K562 (cell line): Measurements from ENCODE around the gene PSORS1C2. TPM values are rescaled to one million over a fixed set of nuclear protein-coding genes. Genes with fewer than 3 reads are reported as not detected.

Experiments used
- ATAC-seq: fragments of 200-7000 bp; cut with Tn5 transposase; 3 replicates; pipeline ENCODE4 v1.9.1; 2020; ENCODE audit warnings: moderate library complexity
- BruUV-seq: library from RNA; stranded (reverse); fragments of 400-500 nt; replicated peaks from 2 replicates; lab custom pipeline; 2021; lab: Mats Ljungman, UMichigan
- CTCF ChIA-PET: fragments of 300-600 bp; formaldehyde crosslinking; extraction: SDS; loops from one replicate; lab custom pipeline; 2021; ENCODE audit warnings: low intra/inter-chr PET ratio; lab: Yijun Ruan, JAX
- POLR2A ChIA-PET: fragments of 300-600, 350-650 bp; sonication (Branson Sonifier 250); formaldehyde crosslinking; extraction: SDS; loops from one replicate; lab custom pipeline; 2021; ENCODE audit warnings: antibody characterized with exemption, inconsistent platforms; lab: Yijun Ruan, JAX
- DNase-seq, 4 experiments: peaks; one replicate each; pipeline versions ENCODE4 v3.0.0 to v3.0.0-alpha.2; 2011 to 2018; ENCODE audit warnings: low spot score in 3 of 4, mixed read lengths in 3 of 4; ENCODE audit errors: extremely low read depth in 1 of 4
- FAIRE-seq: peaks from 2 replicates; lab custom pipeline; 2011; peaks lifted over from hg19 to GRCh38; lab: Jason Lieb, UNC
- H2AFZ ChIP-seq: 2 replicates; pipeline ENCODE4 v1.6.0; 2011; ENCODE audit warnings: low read depth, low read length, control low read depth, inconsistent platforms
- H3K27ac ChIP-seq: fragments of 200-600 bp; 3 replicates; pipeline ENCODE4 v1.8.0; 2011; ENCODE audit warnings: low read depth, mild to moderate bottlenecking, control low read depth, inconsistent platforms, low read length, moderate library complexity, mixed read lengths; ENCODE audit errors: extremely low read depth
- H3K27me3 ChIP-seq, 2 experiments: fragments of 300-600 bp in 1 of 2; 2 replicates in 1 of 2; 3 replicates in 1 of 2; pipeline versions ENCODE4 v1.6.0 to v1.8.0; 2011; ENCODE audit warnings: inconsistent platforms in 2 of 2, low read length in 2 of 2, mild to moderate bottlenecking in 1 of 2, mixed read lengths in 1 of 2, moderate library complexity in 1 of 2; ENCODE audit not compliant: control insufficient read depth in 2 of 2, insufficient read depth in 2 of 2
- H3K36me3 ChIP-seq: fragments of 300-600 bp; 3 replicates; pipeline ENCODE4 v1.8.0; 2011; ENCODE audit warnings: mild to moderate bottlenecking, low read length, inconsistent platforms; ENCODE audit not compliant: control insufficient read depth, insufficient read depth
- H3K4me1 ChIP-seq, 2 experiments: fragments of 200-600 bp in 1 of 2; replicated peaks in 1 of 2; 2 replicates in 1 of 2; 3 replicates in 1 of 2; pipeline versions ENCODE4 v1.5.1 to v1.8.0; 2011; ENCODE audit warnings: inconsistent platforms in 2 of 2, low read length in 2 of 2, mild to moderate bottlenecking in 1 of 2, mixed read lengths in 1 of 2, moderate library complexity in 1 of 2; ENCODE audit not compliant: control insufficient read depth in 2 of 2, insufficient read depth in 2 of 2
- H3K4me2 ChIP-seq: 2 replicates; pipeline ENCODE4 v1.6.1; 2011; ENCODE audit warnings: low read length, control low read depth, inconsistent platforms, mixed read lengths; ENCODE audit not compliant: insufficient read depth
- H3K4me3 ChIP-seq: fragments of 200-600 bp; sonication (generic), shearing (Covaris generic); 2 replicates; pipeline ENCODE4 v1.5.1; 2016; ENCODE audit warnings: control low read depth, inconsistent platforms
- H3K79me2 ChIP-seq: fragments of 200-600 bp; 3 replicates; pipeline ENCODE4 v1.8.0; 2011; ENCODE audit warnings: low read length, inconsistent platforms; ENCODE audit not compliant: control insufficient read depth, insufficient read depth
- H3K9ac ChIP-seq, 2 experiments: 2 replicates each; pipeline versions ENCODE4 v1.6.0 to v1.6.1; 2011; ENCODE audit warnings: low read depth in 2 of 2, low read length in 2 of 2, control low read depth in 1 of 2, inconsistent platforms in 1 of 2, mild to moderate bottlenecking in 1 of 2, mixed read lengths in 1 of 2; ENCODE audit not compliant: insufficient read depth in 1 of 2
- H3K9me1 ChIP-seq: one replicate; pipeline ENCODE4 v1.6.0; 2011; ENCODE audit warnings: inconsistent platforms, mild to moderate bottlenecking, low read length, moderate library complexity; ENCODE audit not compliant: control insufficient read depth, insufficient read depth
- H3K9me3 ChIP-seq: replicated peaks from 2 replicates; pipeline ENCODE4 v1.5.1; 2011; ENCODE audit warnings: low read depth, low read length, inconsistent platforms; ENCODE audit not compliant: control insufficient read depth, insufficient read depth
- H4K20me1 ChIP-seq: replicated peaks from 2 replicates; pipeline ENCODE4 v1.6.1; 2011; ENCODE audit warnings: low read length, inconsistent platforms, mixed read lengths; ENCODE audit not compliant: control insufficient read depth, insufficient read depth
- GTF2A2 ChIP-seq: IDR thresholded peaks from 2 replicates; pipeline ENCODE4 v1.6.1; 2016; ENCODE audit warnings: mild to moderate bottlenecking, missing genetic modification characterization, missing compliant biosample characterization
- HBP1 ChIP-seq: fragments of 450-650 bp; formaldehyde crosslinking; IDR thresholded peaks from 2 replicates; pipeline ENCODE4 v1.4.0; 2022; ENCODE audit warnings: missing genetic modification characterization
- MEIS2 ChIP-seq: fragments of 450-650 bp; IDR thresholded peaks from 2 replicates; pipeline ENCODE4 v1.6.1; 2014; ENCODE audit warnings: mild to moderate bottlenecking; ENCODE audit not compliant: partially characterized antibody
- NCOA2 ChIP-seq, 2 experiments: fragments of 450-650 bp; IDR thresholded peaks; 2 replicates each; pipeline ENCODE4 v1.6.1; 2018; ENCODE audit warnings: mild to moderate bottlenecking in 2 of 2, moderate library complexity in 1 of 2; ENCODE audit not compliant: partially characterized antibody in 2 of 2
- PTBP1 ChIP-seq: fragments of 200-400 bp; formaldehyde crosslinking; IDR thresholded peaks from 2 replicates; pipeline ENCODE4 v1.6.1; 2017; ENCODE audit warnings: low read depth, low read length
- RCOR1 ChIP-seq, 2 experiments: IDR thresholded peaks; 2 replicates each; pipeline ENCODE4 v1.6.1; 2012; ENCODE audit warnings: low read depth in 2 of 2, low read length in 2 of 2, borderline replicate concordance in 1 of 2, improper control_type of control experiment in 1 of 2
- SMAD3 ChIP-seq: fragments of 450-650 bp; formaldehyde crosslinking; conservative IDR thresholded peaks from 2 replicates; pipeline ENCODE4 v1.4.0; 2020; ENCODE audit warnings: mild to moderate bottlenecking
- SRSF1 ChIP-seq: fragments of 200-400 bp; formaldehyde crosslinking; IDR thresholded peaks from 2 replicates; pipeline ENCODE4 v1.6.1; 2017; ENCODE audit warnings: mild to moderate bottlenecking, low read depth, low read length, moderate library complexity
- ZC3H4 ChIP-seq: sonication (generic); formaldehyde crosslinking; IDR thresholded peaks from 2 replicates; pipeline ENCODE4 v1.9.0; 2021; ENCODE audit warnings: missing genetic modification reagents, borderline replicate concordance
- ZNF175 ChIP-seq: fragments of 200-800 bp; sonication (Bioruptor generic); IDR thresholded peaks from 2 replicates; pipeline ENCODE4 v1.6.1; 2016; ENCODE audit warnings: low read depth, mild to moderate bottlenecking, missing genetic modification characterization, missing compliant biosample characterization
- ZNF232 ChIP-seq: sonication (generic); formaldehyde crosslinking; IDR thresholded peaks from 2 replicates; pipeline ENCODE4 v1.8.0; 2022; ENCODE audit warnings: mild to moderate bottlenecking, missing genetic modification reagents
- ZNF507 ChIP-seq: conservative IDR thresholded peaks from 2 replicates; pipeline ENCODE4 v1.6.1; 2017; ENCODE audit warnings: missing genetic modification characterization, missing compliant biosample characterization
- WGBS: fragments of 100-300 bp; shearing (Covaris generic); methylation state at CpG from one replicate; pipeline ENCODE4 v1.1.6; 2016; ENCODE audit warnings: low coverage, mixed read lengths; ENCODE audit not compliant: insufficient coverage; ENCODE audit errors: missing lambda C conversion rate; 5-methylcytosine and 5-hydroxymethylcytosine counted together
- in situ Hi-C: fragments of 300-500 bp; cut with MboI; formaldehyde crosslinking; loops from 4 replicates; pipeline ENCODE4 v1.15.0; 2018; ENCODE audit warnings: inconsistent platforms, mixed read lengths
- intact Hi-C: fragments of 100-400 bp; cut with micrococcal nuclease; formaldehyde crosslinking; loops from 2 replicates; pipeline ENCODE4 v1.14.2; 2022
- polyA plus RNA-seq, 8 experiments: library from polyadenylated mRNA; depleted of rRNA in 4 of 8; stranded (reverse) in 5 of 8; unstranded in 3 of 8; fragments of >200 nt; fragmentation: Nextera tagmentation in 2 of 8; fragmentation: Illumina TruSeq in 1 of 8; extraction: Ambion mirVana in 2 of 8; extraction: Trizol in 1 of 8; gene quantifications; 2 replicates each; pipeline versions ENCODE4 v1.2.1 to v1.2.3, GENCODE V29; 2011 to 2014; ENCODE audit warnings: inconsistent platforms in 1 of 8, missing spikeins in 1 of 8
- total RNA-seq, 7 experiments: library from RNA; depleted of rRNA in 6 of 7; stranded (reverse); fragments of >200 nt in 6 of 7; fragmentation: Illumina TruSeq in 2 of 7; extraction: Trizol in 2 of 7; gene quantifications; 2 replicates each; pipeline versions ENCODE4 v1.2.1 to v1.2.3, GENCODE V29; 2011 to 2021; ENCODE audit warnings: low replicate concordance in 1 of 7
- TF ChIP-seq, protein P1 (sequence below): sonication (generic); formaldehyde crosslinking; IDR thresholded peaks from 2 replicates; pipeline ENCODE4 v1.8.0; 2022; ENCODE audit warnings: missing genetic modification reagents, mild to moderate bottlenecking, borderline replicate concordance

PSORS1C2 gene
- total and polyA plus RNA-seq, 9 of the 15 experiments (the other 6 are each of a cell fraction or from before 2014, with no cell fraction given) = not detected

DNA sequence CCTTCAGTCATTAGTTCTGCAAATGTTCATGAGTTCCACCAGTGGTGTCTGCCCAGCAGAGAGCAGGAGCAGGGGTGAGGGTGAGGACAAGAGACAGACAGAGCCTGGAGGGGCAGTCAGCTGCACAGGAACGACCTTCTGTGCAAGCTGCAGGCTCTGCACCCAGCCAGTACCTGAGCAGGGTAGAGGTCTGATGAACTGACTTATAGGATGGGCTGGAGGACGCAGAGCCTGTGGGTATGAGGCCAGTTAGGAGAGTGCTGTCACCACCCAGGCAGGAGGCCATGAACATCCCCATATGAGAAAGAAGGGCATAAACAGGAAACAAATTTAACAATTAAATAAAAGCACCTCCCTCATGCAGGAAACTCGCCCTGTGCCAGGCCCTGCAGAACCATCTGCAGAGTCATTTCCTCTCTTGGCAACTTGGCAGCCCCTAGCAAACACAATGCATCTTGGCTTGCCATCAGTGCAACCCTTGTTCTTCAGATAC lies 44.4 kb downstream of the PSORS1C2 start:
- in situ Hi-C loops = no loop called here
- FAIRE-seq = no peak
- WGBS = 3% methylated on average over 3 of the region's 3 CpGs

GRCh38 chr6:31092769-31093505 lies 45.9 kb downstream of the PSORS1C2 start:
- intact Hi-C loops = no loop called here
- H3K4me2 ChIP-seq = no peak overlapping the region
- no peaks in the 10 kb centered on the region for H4K20me1 ChIP-seq
- H3K36me3 ChIP-seq = no peaks in the 10 kb centered on the region
- no peaks in the 10 kb centered on the region for H3K79me2 ChIP-seq
- H3K27ac ChIP-seq = no peak overlapping the region
- FAIRE-seq = no peak
- ChIA-PET POLR2A (interaction anchor here (0.8 to 1.5 kb wide), 4 partner anchors 11 to 433 kb away, joined by 3 to 5 read pairs (median 4); partner anchors contain the start of gene PSORS1C1), CTCF (no interaction called here)
- peak; percentile 72 for ATAC-seq
- H3K9me1 ChIP-seq = no peaks in the 10 kb centered on the region
- in situ Hi-C loops = no loop called here
- peak in 2 of 4 experiments; percentile 38 to 45 for DNase-seq
- peaks cover 0 to 2% of the 10 kb centered on the region in 2 experiments; a peak in 2 of 5 replicates for H3K4me1 ChIP-seq
- peaks cover 0 to 16% of the 10 kb centered on the region in 2 experiments; a peak in 2 of 5 replicates for H3K27me3 ChIP-seq
- H3K9ac ChIP-seq = no peak overlapping the region
- 6% methylated on average over 12 of the region's 12 CpGs for WGBS
- H3K9me3 ChIP-seq = no peaks in the 10 kb centered on the region
- no TSS peak for BruUV-seq
- no peak overlapping the region for H2AFZ ChIP-seq
- no peak overlapping the region for H3K4me3 ChIP-seq
- peak; percentile 11 for TF ChIP-seq MEIS2
- TF ChIP-seq PTBP1 = no peak
- TF ChIP-seq SRSF1 = no peak
- TF ChIP-seq, protein P1, sequence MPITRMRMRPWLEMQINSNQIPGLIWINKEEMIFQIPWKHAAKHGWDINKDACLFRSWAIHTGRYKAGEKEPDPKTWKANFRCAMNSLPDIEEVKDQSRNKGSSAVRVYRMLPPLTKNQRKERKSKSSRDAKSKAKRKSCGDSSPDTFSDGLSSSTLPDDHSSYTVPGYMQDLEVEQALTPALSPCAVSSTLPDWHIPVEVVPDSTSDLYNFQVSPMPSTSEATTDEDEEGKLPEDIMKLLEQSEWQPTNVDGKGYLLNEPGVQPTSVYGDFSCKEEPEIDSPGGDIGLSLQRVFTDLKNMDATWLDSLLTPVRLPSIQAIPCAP (CRISPR knock-in tag) = no peak
- no peak for TF ChIP-seq NCOA2 (IDR thresholded peaks at IDR 0.05; ENCODE audit: partially characterized antibody in 2 of 2)
- no peak for TF ChIP-seq ZNF175 (CRISPR knock-in tag)
- no peak for TF ChIP-seq GTF2A2 (tag)
- peak in 1 of 2 experiments; percentile 70; a peak in 2 of 4 replicates for TF ChIP-seq RCOR1 (IDR thresholded peaks at IDR 0.05; ENCODE audit: borderline replicate concordance in 1 of 2, low read depth in 2 of 2, low read length in 2 of 2)
- no peak for TF ChIP-seq HBP1 (CRISPR knock-in tag)
- no peak for TF ChIP-seq ZNF232 (CRISPR knock-in tag)
- TF ChIP-seq SMAD3 (CRISPR knock-in tag) = no peak

More for the DNA sequence above, 44.4 kb downstream of the PSORS1C2 start:
- Histone ChIP-seq H3K9me3 (no peaks in the 10 kb centered on the region), H3K4me1 (peaks cover 0 to 2% of the 10 kb centered on the region in 2 experiments; a peak in 3 of 5 replicates), H4K20me1 (no peaks in the 10 kb centered on the region), H3K4me2 (no peak overlapping the region), H3K36me3 (no peaks in the 10 kb centered on the region), H3K9ac (no peak overlapping the region), H3K9me1 (no peaks in the 10 kb centered on the region), H3K27ac (no peak overlapping the region), H3K79me2 (no peaks in the 10 kb centered on the region), H3K4me3 (no peak overlapping the region), H2AFZ (no peak overlapping the region), H3K27me3 (peaks cover 0 to 16% of the 10 kb centered on the region in 2 experiments; a peak in 2 of 5 replicates)
- DNase-seq (no peak), ATAC-seq (no peak)
- ChIA-PET CTCF (no interaction called here), POLR2A (interaction anchor here (0.7 to 1.2 kb wide), 3 partner anchors 18 to 414 kb away, joined by 3 to 4 read pairs (median 4); partner anchors contain the start of genes C6orf15 and PSORS1C1)
- TF ChIP-seq ZC3H4 (CRISPR knock-in tag) (0 out of 2 replicates have a peak, but pooled peaks have one; percentile 32), ZNF507 (tag) (no peak)
- BruUV-seq = no TSS peak
- intact Hi-C loops = no loop called here
